ENCODE results near the gene CYP4A22. TPM values are rescaled to one million over a fixed set of nuclear protein-coding genes. Genes with fewer than 3 reads are reported as not detected.

CYP4A22 gene
- total RNA-seq, 3 donors from 2014 or later (not counting 1 experiment from before 2014, with no cell fraction given), result not detected

- Mint-ChIP-seq H3K4me3 (no peak overlapping the region), H3K27ac (no peak overlapping the region), H3K36me3 (no peaks in the 10 kb centered on the region), H3K4me1 (peaks cover 12 to 13% of the 10 kb centered on the region in 2 donors), H3K27me3 (ENCODE audit: low read depth in 2 of 2) (peaks cover 26 to 30% of the 10 kb centered on the region in 2 donors), H3K9me3 (no peaks in the 10 kb centered on the region)
- H3K4me3 ChIP-seq (ENCODE audit: low read length), result no peak overlapping the region
- H3K36me3 ChIP-seq (ENCODE audit: control insufficient read depth, insufficient read depth, low read length), result no peaks in the 10 kb centered on the region
- peaks cover 9% of the 10 kb centered on the region for H3K4me1 ChIP-seq (ENCODE audit: control insufficient read depth, insufficient read depth, low read length)
- H3K27ac ChIP-seq (ENCODE audit: low read length), result no peak overlapping the region
- no peak for ATAC-seq
- H3K9me3 ChIP-seq (ENCODE audit: control insufficient read depth, insufficient read depth, low read length), result no peaks in the 10 kb centered on the region
- intact Hi-C loops (cut with micrococcal nuclease), result no loop called here
- 48% methylated on average over 14 of the region's 18 CpGs for WGBS (ENCODE audit: insufficient coverage)
- peak in 1 of 2 donors; percentile 5 for DNase-seq
- H3K27me3 ChIP-seq (ENCODE audit: control insufficient read depth, insufficient read depth, low read length), result peaks cover 5% of the 10 kb centered on the region
- no peak for TF ChIP-seq CTCF (IDR thresholded peaks at IDR 0.05)
Observed at GRCh38 chr1:47181095-47181954, 44.1 kb downstream of the CYP4A22 start.

GRCh38 chr1:47181955-47182675 lies 44.9 kb downstream of the CYP4A22 start:
- Histone ChIP-seq H3K4me1 (ENCODE audit: control insufficient read depth, insufficient read depth, low read length) (peaks cover 9% of the 10 kb centered on the region), H3K27me3 (ENCODE audit: control insufficient read depth, insufficient read depth, low read length) (peaks cover 5% of the 10 kb centered on the region), H3K4me3 (ENCODE audit: low read length) (no peak overlapping the region), H3K9me3 (ENCODE audit: control insufficient read depth, insufficient read depth, low read length) (no peaks in the 10 kb centered on the region), H3K27ac (ENCODE audit: low read length) (no peak overlapping the region), H3K36me3 (ENCODE audit: control insufficient read depth, insufficient read depth, low read length) (no peaks in the 10 kb centered on the region)
- no peak for TF ChIP-seq CTCF (IDR thresholded peaks at IDR 0.05)
- Mint-ChIP-seq H3K27me3 (ENCODE audit: low read depth in 2 of 2) (peaks cover 26 to 29% of the 10 kb centered on the region in 2 donors), H3K9me3 (no peaks in the 10 kb centered on the region), H3K4me1 (peaks cover 12 to 13% of the 10 kb centered on the region in 2 donors), H3K27ac (no peak overlapping the region), H3K4me3 (no peak overlapping the region), H3K36me3 (no peaks in the 10 kb centered on the region)
- ATAC-seq (no peak), DNase-seq (peak in 1 of 2 donors; percentile 4)
- intact Hi-C loops (cut with micrococcal nuclease), result no loop called here
- 93% methylated on average over 7 of the region's 7 CpGs for WGBS (ENCODE audit: insufficient coverage)

GRCh38 chr1:47182676-47183235 lies 45.5 kb downstream of the CYP4A22 start:
- intact Hi-C loops (cut with micrococcal nuclease), result no loop called here
- no peak overlapping the region for H3K4me3 ChIP-seq (ENCODE audit: low read length)
- no peak for DNase-seq
- no peak for TF ChIP-seq CTCF (IDR thresholded peaks at IDR 0.05)
- Mint-ChIP-seq H3K9me3 (no peaks in the 10 kb centered on the region), H3K36me3 (no peaks in the 10 kb centered on the region), H3K27me3 (ENCODE audit: low read depth in 2 of 2) (peaks cover 26 to 29% of the 10 kb centered on the region in 2 donors), H3K27ac (no peak overlapping the region), H3K4me1 (peaks cover 12 to 13% of the 10 kb centered on the region in 2 donors), H3K4me3 (no peak overlapping the region)
- no peak overlapping the region for H3K27ac ChIP-seq (ENCODE audit: low read length)
- ATAC-seq, result no peak
- H3K9me3 ChIP-seq (ENCODE audit: control insufficient read depth, insufficient read depth, low read length), result no peaks in the 10 kb centered on the region
- peaks cover 9% of the 10 kb centered on the region for H3K4me1 ChIP-seq (ENCODE audit: control insufficient read depth, insufficient read depth, low read length)
- no peaks in the 10 kb centered on the region for H3K36me3 ChIP-seq (ENCODE audit: control insufficient read depth, insufficient read depth, low read length)
- 66% methylated on average over 6 of the region's 7 CpGs for WGBS (ENCODE audit: insufficient coverage)
- peaks cover 5% of the 10 kb centered on the region for H3K27me3 ChIP-seq (ENCODE audit: control insufficient read depth, insufficient read depth, low read length)
